ENCODE results near the gene PRAC2.
"Not testable (repeated sequence)": the region's sequence is repeated elsewhere in the genome, so short reads cannot be mapped to it uniquely, and the experiment has no call there.

PRAC2 gene

GRCh38 chr17:48704361-48705248 is 18.4 kb upstream of the PRAC2 start:
- no peaks in the 10 kb centered on the region for H3K27me3 ChIP-seq (ENCODE audit: control insufficient read depth in 2 of 2, insufficient read depth in 2 of 2, low read length in 2 of 2)
- no peak overlapping the region for H3K9ac ChIP-seq (ENCODE audit: low read depth in 1 of 2, low read length in 2 of 2)
- no peak overlapping the region for H3K4me3 ChIP-seq (ENCODE audit: low read length in 2 of 2)
- H3K9me3 ChIP-seq (ENCODE audit: control insufficient read depth in 2 of 2, low read length in 2 of 2), result no peaks in the 10 kb centered on the region
- no peak overlapping the region for H3K27ac ChIP-seq (ENCODE audit: low read depth in 2 of 2, low read length in 2 of 2)
- H3K4me1 ChIP-seq (ENCODE audit: control insufficient read depth in 2 of 2, insufficient read depth in 2 of 2, low read length in 2 of 2), result no peaks in the 10 kb centered on the region
- H3K36me3 ChIP-seq (ENCODE audit: control insufficient read depth in 2 of 2, insufficient read depth in 2 of 2, low read length in 2 of 2), result peaks cover 0 to 2% of the 10 kb centered on the region in 2 donors

DNA sequence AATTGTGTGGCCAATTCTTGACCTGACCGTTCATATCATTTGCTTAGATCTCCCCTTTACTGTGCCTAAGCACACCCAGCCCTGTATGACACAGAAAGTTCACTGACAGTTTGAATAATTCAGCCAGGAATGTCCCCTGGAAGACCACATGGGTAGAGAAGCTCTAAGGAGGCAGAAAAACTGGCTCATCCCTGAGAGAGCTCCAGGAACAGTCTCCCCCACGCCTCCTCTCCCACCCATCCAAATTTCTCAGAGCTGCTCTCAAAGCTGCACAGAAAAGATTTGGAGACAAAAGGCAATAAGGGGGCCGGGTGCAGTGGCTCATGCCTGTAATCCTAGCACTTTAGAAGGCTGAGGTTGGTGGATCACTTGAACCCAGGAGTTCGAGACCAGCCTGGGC is 11.9 kb upstream of the PRAC2 start:
- peaks cover 2% of the 10 kb centered on the region in 2 donors for H3K27me3 ChIP-seq (ENCODE audit: control insufficient read depth in 2 of 2, insufficient read depth in 2 of 2, low read length in 2 of 2)

DNA sequence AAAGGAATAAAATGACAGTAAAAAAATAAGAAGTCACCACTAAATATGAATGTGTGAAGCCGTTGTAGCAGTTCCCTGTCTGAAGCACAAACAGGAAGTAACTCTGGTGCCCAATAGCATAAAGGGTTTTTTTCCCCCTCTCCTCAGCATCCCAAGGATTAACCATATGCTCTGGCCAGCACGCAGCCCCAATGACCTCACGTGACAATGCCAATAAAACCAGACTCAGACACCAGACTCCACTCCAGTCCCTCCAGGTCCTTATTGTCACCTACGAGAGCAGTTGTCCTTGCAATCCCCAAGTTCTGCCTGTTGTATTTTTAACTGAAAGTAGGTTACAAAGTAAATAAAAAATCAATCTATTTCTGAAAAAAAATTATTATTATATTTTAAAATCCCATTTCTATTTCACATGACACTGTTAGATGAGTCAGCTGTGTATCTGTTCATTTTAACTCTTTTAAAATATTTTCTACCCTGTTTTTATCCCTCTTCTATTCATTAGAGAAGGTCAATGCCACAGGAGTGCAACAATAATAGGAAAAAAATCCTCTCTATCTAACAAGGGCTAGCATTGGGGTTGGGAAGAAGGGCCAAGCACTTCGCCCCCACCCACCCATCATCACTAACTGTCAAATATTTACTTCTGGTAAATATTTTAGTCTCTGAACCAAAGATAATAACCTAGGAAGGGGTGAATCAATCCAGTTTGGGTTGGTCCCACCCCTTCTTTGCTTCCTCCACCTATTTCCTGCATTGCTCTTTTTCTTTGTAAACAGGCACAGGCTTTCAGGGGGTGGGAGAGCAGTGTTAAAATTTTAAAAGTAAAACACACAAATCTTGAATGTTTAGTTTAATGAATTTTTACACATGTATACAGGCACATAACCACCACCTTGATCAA is 7.2 kb upstream of the PRAC2 start:
- peak overlapping the region; percentile 32 to 44 for H3K27ac ChIP-seq (ENCODE audit: low read depth in 2 of 2, low read length in 2 of 2)
- H3K9me3 ChIP-seq (ENCODE audit: control insufficient read depth in 2 of 2, low read length in 2 of 2), result no peaks in the 10 kb centered on the region

More for the DNA sequence above, 11.9 kb upstream of the PRAC2 start:
- no peak overlapping the region for H3K4me3 ChIP-seq (ENCODE audit: low read length in 2 of 2)
- H3K9me3 ChIP-seq (ENCODE audit: control insufficient read depth in 2 of 2, low read length in 2 of 2), result no peaks in the 10 kb centered on the region
- peaks cover 0 to 2% of the 10 kb centered on the region in 2 donors for H3K36me3 ChIP-seq (ENCODE audit: control insufficient read depth in 2 of 2, insufficient read depth in 2 of 2, low read length in 2 of 2)
- no peak overlapping the region for H3K27ac ChIP-seq (ENCODE audit: low read depth in 2 of 2, low read length in 2 of 2)
- H3K9ac ChIP-seq (ENCODE audit: low read depth in 1 of 2, low read length in 2 of 2), result no peak overlapping the region
- no peaks in the 10 kb centered on the region for H3K4me1 ChIP-seq (ENCODE audit: control insufficient read depth in 2 of 2, insufficient read depth in 2 of 2, low read length in 2 of 2)

GRCh38 chr17:48716549-48716948 is 6.4 kb upstream of the PRAC2 start:
- H3K36me3 ChIP-seq (ENCODE audit: control insufficient read depth in 2 of 2, insufficient read depth in 2 of 2, low read length in 2 of 2); H3K9ac ChIP-seq (ENCODE audit: low read depth in 1 of 2, low read length in 2 of 2); H3K9me3 ChIP-seq (ENCODE audit: control insufficient read depth in 2 of 2, low read length in 2 of 2); H3K4me3 ChIP-seq (ENCODE audit: low read length in 2 of 2); H3K4me1 ChIP-seq (ENCODE audit: control insufficient read depth in 2 of 2, insufficient read depth in 2 of 2, low read length in 2 of 2): not testable (repeated sequence)
- peak overlapping the region; percentile 32 to 58 for H3K27ac ChIP-seq (ENCODE audit: low read depth in 2 of 2, low read length in 2 of 2)
- peaks cover 16 to 25% of the 10 kb centered on the region in 2 donors for H3K27me3 ChIP-seq (ENCODE audit: control insufficient read depth in 2 of 2, insufficient read depth in 2 of 2, low read length in 2 of 2)

More for the DNA sequence above, 7.2 kb upstream of the PRAC2 start:
- Histone ChIP-seq H3K27me3 (ENCODE audit: control insufficient read depth in 2 of 2, insufficient read depth in 2 of 2, low read length in 2 of 2) (peaks cover 16 to 21% of the 10 kb centered on the region in 2 donors), H3K9ac (ENCODE audit: low read depth in 1 of 2, low read length in 2 of 2) (no peak overlapping the region), H3K4me1 (ENCODE audit: control insufficient read depth in 2 of 2, insufficient read depth in 2 of 2, low read length in 2 of 2) (peaks cover 2 to 6% of the 10 kb centered on the region in 2 donors), H3K4me3 (ENCODE audit: low read length in 2 of 2) (no peak overlapping the region), H3K36me3 (ENCODE audit: control insufficient read depth in 2 of 2, insufficient read depth in 2 of 2, low read length in 2 of 2) (no peaks in the 10 kb centered on the region)

DNA sequence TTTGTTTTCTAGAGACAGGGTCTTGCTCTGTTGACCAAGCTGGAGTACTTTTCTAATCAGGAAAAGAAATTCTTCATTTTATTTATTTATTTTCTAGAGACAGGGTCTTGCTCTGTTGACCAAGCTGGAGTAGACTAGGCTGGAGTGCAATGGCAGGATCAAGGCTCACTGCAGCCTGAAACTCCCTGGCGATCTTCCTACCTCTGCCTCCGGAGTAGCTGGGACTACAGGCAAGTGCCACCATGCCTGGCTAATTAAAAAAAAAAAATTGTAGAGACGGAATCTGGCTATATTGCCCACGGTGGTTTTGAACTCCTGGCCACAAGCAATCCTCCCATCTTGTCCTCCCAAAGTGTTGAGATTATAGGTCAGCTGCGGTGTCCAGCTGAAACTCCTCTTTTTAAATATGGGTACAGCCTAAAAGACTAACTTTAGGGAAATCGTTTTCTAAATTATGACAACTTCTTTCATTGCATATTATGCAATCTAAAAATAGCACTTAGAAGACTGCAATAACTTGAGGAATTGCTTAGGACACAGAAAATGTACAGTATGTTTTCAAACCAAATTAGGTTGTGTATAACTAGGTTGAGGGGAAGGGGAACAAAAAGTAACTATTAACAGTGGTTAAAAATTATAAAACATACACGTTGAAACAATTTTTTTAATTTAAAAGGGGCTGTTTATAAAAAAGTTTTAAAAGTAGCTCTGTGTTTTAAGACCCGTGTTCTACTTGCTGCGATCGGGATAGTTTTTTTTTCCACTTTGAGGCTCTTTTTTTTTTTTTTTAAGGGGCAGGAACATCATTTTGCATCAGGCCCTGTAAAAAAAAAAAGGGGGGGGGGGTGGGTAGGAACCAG is 5.4 kb upstream of the PRAC2 start:
- peak overlapping the region; percentile 84 to 94 for H3K27ac ChIP-seq (ENCODE audit: low read depth in 2 of 2, low read length in 2 of 2)
- H3K9ac ChIP-seq (ENCODE audit: low read depth in 1 of 2, low read length in 2 of 2), result peak overlapping the region; percentile 2 to 87
- peaks cover 23 to 33% of the 10 kb centered on the region in 2 donors for H3K27me3 ChIP-seq (ENCODE audit: control insufficient read depth in 2 of 2, insufficient read depth in 2 of 2, low read length in 2 of 2)
- H3K36me3 ChIP-seq (ENCODE audit: control insufficient read depth in 2 of 2, insufficient read depth in 2 of 2, low read length in 2 of 2), result no peaks in the 10 kb centered on the region
- H3K9me3 ChIP-seq (ENCODE audit: control insufficient read depth in 2 of 2, low read length in 2 of 2), result no peaks in the 10 kb centered on the region
- H3K4me3 ChIP-seq (ENCODE audit: low read length in 2 of 2), result peak overlapping the region; percentile 70 to 76
- peaks cover 2 to 6% of the 10 kb centered on the region in 2 donors for H3K4me1 ChIP-seq (ENCODE audit: control insufficient read depth in 2 of 2, insufficient read depth in 2 of 2, low read length in 2 of 2)

DNA sequence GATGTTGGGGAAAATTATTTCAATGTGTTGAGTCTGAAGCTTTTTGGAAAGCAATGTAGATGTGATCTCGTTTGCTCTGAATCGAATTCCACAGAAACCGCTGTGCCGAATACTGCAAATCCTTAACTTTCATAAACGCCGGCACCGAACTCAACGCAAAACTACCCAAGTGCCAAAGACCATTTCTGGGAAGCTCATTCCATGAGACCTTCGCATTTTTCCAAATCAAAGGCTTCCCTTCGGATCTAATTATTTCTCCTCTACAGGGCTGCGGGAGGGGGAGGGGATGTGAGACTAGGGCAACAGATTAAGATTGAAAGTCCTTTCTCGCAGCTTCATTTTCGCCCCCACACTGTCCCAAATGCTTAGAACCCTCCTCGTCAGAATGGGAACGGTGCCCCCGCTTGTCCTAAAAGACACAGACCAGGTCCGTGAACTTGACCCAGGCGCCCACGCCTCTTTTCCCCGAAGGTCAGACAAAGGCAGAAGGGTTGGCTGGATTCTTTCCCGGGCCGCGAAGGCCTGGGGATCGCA is 4.7 kb upstream of the PRAC2 start:
- Histone ChIP-seq H3K27ac (ENCODE audit: low read depth in 2 of 2, low read length in 2 of 2) (peak overlapping the region; percentile 84 to 94), H3K36me3 (ENCODE audit: control insufficient read depth in 2 of 2, insufficient read depth in 2 of 2, low read length in 2 of 2) (no peaks in the 10 kb centered on the region), H3K27me3 (ENCODE audit: control insufficient read depth in 2 of 2, insufficient read depth in 2 of 2, low read length in 2 of 2) (peaks cover 23 to 35% of the 10 kb centered on the region in 2 donors), H3K9ac (ENCODE audit: low read depth in 1 of 2, low read length in 2 of 2) (peak overlapping the region; percentile 80 to 87), H3K9me3 (ENCODE audit: control insufficient read depth in 2 of 2, low read length in 2 of 2) (no peaks in the 10 kb centered on the region), H3K4me3 (ENCODE audit: low read length in 2 of 2) (peak overlapping the region; percentile 70 to 76), H3K4me1 (ENCODE audit: control insufficient read depth in 2 of 2, insufficient read depth in 2 of 2, low read length in 2 of 2) (peaks cover 2 to 6% of the 10 kb centered on the region in 2 donors)

DNA sequence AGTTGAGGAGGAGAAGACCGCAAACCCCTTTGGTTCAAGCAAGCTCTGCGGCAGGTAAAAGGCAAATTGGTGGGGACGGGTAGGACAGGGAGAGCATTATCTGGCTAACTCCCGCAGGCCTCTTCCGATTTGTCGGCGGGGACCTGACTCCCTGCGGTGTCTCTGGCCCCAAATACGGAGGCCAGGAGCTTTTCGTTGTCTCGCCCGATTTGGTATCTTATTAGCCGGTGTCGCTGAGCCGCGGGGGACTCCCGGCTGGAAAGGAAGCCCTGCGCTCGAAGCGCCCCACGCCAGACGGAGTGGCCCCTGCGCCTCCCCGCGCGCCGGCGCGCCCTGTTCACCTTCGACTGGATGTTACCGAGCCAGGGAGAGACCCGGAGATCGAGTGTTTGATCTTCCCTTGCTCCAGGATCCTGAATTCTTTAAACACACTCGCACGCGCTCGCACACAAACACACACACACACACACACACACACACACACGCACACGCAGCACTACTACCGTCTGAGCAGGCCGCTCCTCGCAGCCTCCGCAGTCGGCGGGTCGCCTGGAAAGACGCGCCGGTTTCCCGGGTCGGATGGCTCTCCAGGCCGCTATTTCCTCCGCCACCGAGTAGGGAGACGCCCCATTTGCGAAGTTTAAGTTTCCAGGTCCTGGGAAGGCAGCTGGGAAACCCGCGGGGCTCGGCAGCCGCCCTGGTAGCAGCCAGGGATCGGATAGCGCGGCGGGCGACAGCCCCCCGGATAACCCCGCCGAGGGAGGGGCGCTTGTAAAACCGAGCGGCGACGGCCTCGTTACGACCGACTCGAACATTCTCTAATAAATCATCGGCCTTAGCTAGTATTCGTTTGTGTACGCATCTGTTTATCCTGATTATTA is 4.0 kb upstream of the PRAC2 start:
- Histone ChIP-seq H3K9ac (ENCODE audit: low read depth in 1 of 2, low read length in 2 of 2) (peak overlapping the region; percentile 80 to 87), H3K27me3 (ENCODE audit: control insufficient read depth in 2 of 2, insufficient read depth in 2 of 2, low read length in 2 of 2) (peaks cover 23 to 33% of the 10 kb centered on the region in 2 donors), H3K27ac (ENCODE audit: low read depth in 2 of 2, low read length in 2 of 2) (peak overlapping the region; percentile 84 to 94), H3K36me3 (ENCODE audit: control insufficient read depth in 2 of 2, insufficient read depth in 2 of 2, low read length in 2 of 2) (no peaks in the 10 kb centered on the region), H3K4me1 (ENCODE audit: control insufficient read depth in 2 of 2, insufficient read depth in 2 of 2, low read length in 2 of 2) (peaks cover 4 to 6% of the 10 kb centered on the region in 2 donors), H3K4me3 (ENCODE audit: low read length in 2 of 2) (peak overlapping the region; percentile 70 to 76), H3K9me3 (ENCODE audit: control insufficient read depth in 2 of 2, low read length in 2 of 2) (no peaks in the 10 kb centered on the region)

GRCh38 chr17:48719642-48720265 is 3.2 kb upstream of the PRAC2 start:
- Histone ChIP-seq H3K27ac (ENCODE audit: low read depth in 2 of 2, low read length in 2 of 2) (peak overlapping the region; percentile 84 to 94), H3K9ac (ENCODE audit: low read depth in 1 of 2, low read length in 2 of 2) (peak overlapping the region; percentile 80 to 87), H3K36me3 (ENCODE audit: control insufficient read depth in 2 of 2, insufficient read depth in 2 of 2, low read length in 2 of 2) (no peaks in the 10 kb centered on the region), H3K4me1 (ENCODE audit: control insufficient read depth in 2 of 2, insufficient read depth in 2 of 2, low read length in 2 of 2) (peaks cover 6 to 7% of the 10 kb centered on the region in 2 donors), H3K9me3 (ENCODE audit: control insufficient read depth in 2 of 2, low read length in 2 of 2) (no peaks in the 10 kb centered on the region), H3K4me3 (ENCODE audit: low read length in 2 of 2) (peak overlapping the region; percentile 70 to 76), H3K27me3 (ENCODE audit: control insufficient read depth in 2 of 2, insufficient read depth in 2 of 2, low read length in 2 of 2) (peaks cover 23 to 33% of the 10 kb centered on the region in 2 donors)
